ENCODE results near the gene POLR2C. TPM values are rescaled to one million over a fixed set of nuclear protein-coding genes. Genes with fewer than 3 reads are reported as not detected.

POLR2C gene
- total RNA-seq, 2 donors from 2014 or later, result 39.4 to 40.3 TPM

DNA sequence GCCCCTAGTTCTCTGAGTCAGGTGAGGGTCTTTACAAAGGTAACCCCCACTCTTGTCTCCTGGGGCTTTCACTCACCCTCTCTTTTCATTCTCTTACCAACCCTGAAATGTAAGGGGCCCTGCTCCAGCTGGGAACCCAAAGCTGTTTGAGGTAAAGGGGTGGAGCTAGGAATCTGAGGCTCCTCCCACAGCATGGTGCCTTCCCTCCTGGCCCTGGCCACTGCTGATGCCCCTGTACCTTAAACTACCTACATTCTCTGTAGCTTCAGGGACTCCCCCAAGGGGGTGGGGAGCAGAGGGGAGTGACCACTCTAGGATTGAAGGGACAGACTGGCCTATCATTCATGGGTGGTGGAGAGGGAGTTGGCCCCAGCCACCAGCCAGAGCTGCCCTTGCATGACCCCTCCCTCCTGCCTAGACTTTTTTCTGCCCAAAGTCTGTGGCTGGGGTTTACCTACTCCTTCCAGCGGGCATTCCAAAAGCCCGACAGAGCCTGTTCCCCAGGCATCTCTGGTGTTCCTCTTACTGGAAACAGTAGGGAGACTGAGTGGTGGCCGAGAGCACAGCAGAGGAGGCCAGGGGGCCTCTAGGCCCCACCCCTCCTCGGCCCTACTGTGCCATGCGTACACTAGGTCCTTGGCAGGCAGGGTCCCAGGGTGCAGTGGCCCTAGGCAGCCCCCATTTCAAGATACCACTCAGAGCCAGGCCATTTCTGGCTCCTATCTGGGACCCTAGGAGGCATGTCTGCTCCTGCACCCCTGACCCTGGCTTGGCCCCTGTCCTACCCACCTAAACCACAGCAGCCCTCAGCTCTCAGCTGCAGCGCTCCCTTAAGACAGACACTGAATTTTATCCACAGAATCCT, 14.3 kb downstream of the POLR2C start:
- DNase-seq (ENCODE audit: low spot score), result no peak
- intact Hi-C loops (cut with DNase I), result loop anchor here in 1 of 2 donors (5.0 kb wide), 1 partner anchor 41 kb away; no protein-coding TSS in a partner anchor

DNA sequence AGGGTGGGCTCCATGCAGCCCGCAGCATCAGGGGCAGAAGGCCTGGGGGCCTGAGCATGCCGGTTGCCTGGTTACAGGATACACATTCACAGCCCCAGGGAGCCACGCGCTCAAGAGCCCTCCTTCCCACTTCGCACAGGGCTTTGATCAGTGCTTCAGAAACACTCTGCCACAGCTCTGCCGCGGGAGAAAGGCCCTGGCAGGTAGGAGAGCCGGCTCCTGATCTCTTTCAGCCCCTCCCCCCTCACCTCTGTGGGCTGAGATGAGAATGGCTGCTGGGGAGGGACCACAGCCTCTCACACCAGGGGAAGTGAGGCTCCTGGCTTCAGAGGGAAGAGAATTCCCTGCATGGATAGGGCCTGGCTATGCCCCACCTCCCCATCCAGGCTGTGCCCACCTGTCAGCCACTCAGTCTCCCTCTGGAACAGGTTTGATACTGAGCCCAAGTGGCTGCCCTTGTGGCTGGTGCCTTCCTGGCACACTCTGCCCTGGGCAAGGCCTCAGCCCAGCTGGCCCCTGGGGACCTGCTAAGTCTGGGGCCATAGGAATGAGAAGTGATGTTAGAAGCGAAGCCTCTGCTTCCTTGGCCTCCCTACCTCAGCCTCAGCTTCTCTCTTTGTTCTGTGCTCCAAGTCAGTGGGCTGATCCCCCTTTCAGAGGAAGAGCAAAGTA, 15.2 kb downstream of the POLR2C start:
- no peak for DNase-seq (ENCODE audit: low spot score)
- intact Hi-C loops (cut with DNase I), result loop anchor here in 1 of 2 donors (5.0 kb wide), 1 partner anchor 40 kb away; no protein-coding TSS in a partner anchor

DNA sequence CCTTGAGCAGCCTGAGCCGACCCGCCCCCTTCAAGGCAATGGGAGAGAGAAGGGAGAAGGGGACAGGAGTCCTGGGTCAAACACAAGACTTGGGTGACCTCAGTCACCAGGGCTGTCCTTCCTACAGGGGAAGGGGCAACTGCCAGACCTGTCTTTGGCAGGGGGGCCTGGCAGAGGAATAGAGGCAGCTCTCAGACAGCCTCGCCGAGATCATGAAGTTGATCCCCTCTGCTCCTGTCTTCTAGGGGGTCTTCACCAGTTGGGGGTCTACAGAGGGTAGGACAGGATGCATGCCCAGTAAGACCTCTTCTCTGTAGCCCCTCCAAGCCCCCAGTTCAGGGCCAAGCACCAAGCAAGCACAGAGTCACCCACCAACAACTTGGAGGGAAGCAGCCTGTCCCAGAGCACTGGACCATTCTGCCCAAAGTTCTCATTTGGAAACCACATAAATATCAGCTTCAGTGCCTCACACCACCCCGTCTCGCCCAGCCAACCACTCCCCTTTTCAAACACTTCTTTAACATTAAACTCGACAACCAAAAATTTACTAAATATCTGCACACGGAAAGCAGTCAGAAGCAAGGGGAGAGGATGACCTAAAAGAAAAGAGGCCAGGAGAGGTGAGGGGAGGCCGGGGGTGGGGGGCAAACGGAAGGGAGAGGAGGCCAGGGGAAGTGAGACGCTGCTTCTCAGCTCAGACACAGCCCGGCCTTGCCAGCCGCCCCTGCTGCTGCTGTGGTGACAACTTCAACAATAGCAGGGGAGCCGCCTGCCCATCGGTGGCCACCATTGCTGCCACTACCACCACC, 16.1 kb downstream of the POLR2C start:
- intact Hi-C loops (cut with DNase I), result loop anchor here in 1 of 2 donors (5.0 kb wide), 1 partner anchor 39 kb away; no protein-coding TSS in a partner anchor
- DNase-seq (ENCODE audit: low spot score), result no peak

DNA sequence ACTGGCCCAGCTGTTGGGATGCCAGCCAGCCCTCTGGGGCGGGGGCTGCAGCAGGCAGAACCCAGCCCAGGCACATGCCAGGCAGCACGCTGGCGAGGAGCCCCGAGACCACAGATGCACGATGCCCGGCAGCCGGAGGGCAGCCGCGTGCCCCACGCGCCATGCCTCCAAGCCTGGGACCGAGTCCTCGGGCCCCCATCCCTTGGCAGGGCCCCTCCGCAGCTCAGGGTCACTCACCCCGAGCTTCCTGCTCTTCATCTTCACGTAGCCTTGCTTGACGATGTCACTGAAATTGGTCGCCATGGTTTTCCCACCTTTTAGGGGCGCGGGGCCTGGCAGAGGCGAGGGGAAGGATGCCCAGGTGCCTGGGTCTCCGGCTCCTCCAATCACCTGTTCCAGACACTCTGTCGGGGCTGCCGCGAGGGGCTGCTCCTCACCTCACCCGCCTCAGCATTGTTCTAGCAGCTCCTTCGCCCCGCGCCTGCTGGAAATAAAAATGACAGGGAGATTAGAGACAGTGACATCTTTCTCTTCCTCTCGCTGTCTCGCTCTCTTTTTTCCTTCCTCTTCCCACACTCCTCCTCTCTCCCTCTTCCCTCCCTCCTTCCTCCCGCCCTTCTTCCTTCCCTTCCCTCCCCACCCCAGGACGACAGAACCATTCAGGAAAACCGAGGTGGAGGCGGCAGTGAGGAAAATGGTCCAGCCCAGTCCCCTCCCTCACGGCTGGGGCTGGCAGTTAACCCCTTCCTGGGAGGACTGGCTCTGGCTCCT, 16.9 kb downstream of the POLR2C start:
- no peak for DNase-seq (ENCODE audit: low spot score)
- intact Hi-C loops (cut with DNase I), result loop anchor here in 1 of 2 donors (5.0 kb wide), 1 partner anchor 38 kb away; no protein-coding TSS in a partner anchor

DNA sequence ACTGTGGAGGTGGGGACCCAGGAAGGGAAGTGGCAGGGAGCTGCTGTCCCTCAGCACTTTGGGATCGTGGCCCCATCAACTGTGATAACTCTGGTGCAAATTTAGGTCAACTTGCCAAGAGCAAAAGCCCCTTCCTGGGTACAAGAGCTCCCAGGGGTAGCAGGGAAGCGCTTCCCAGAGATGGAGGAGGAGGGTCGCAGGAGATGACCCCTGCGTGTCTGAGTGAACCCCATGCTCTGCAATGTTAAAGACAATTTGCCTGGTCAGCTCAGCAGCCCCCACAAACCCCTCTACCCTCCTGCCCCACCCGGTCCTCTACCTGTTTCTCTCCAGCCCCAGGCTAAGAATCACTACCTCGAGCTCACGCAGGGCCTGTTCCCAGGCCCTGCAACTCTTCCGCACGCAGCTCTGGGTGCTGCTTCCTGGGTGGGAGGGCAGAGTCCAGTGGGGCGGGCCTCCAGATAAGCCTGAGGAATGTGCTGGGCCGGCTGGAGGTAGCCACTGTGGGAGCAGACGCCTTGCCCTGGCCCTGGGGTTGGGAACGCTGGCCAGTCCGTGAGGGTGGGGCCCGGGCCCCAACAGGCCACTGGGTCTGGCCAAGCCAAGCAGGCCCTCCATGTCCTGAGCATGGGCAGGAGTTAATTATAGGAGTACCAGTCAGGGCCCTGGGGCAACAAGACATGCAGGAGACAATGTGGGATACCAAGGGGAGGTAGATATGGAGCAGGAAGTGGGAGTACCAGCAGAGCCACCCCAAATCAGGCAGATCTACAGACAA, 17.7 kb downstream of the POLR2C start:
- intact Hi-C loops (cut with DNase I), result loop anchor here in 1 of 2 donors (5.0 kb wide), 1 partner anchor 37 kb away; no protein-coding TSS in a partner anchor

DNA sequence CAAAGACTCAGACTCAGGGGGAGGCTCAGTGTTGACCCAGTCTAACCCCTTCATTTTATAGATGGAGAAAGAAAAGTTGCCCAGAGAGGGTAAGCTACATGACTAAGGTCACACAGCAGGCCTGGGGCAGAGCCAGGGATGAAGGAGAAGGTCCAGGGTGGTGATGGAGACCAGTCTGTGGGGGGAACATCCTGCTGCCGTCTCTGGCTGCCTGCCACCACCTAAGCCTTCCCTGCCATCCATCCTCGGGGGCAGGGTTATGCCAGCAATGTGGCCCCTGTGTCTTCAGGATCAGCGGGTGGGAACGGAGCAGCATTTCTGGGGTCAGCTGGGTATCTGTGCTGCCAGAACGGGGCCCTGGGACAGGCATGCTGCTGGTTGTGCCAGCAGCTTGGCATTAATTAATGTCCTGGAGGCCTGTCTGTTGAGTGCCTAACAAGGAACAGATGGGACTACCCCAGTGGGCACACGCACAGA, 18.3 kb downstream of the POLR2C start:
- intact Hi-C loops (cut with DNase I), result no loop called here
- DNase-seq (ENCODE audit: low spot score), result no peak

More for the DNA sequence above, 17.7 kb downstream of the POLR2C start:
- DNase-seq (ENCODE audit: low spot score), result peak; percentile 89

DNA sequence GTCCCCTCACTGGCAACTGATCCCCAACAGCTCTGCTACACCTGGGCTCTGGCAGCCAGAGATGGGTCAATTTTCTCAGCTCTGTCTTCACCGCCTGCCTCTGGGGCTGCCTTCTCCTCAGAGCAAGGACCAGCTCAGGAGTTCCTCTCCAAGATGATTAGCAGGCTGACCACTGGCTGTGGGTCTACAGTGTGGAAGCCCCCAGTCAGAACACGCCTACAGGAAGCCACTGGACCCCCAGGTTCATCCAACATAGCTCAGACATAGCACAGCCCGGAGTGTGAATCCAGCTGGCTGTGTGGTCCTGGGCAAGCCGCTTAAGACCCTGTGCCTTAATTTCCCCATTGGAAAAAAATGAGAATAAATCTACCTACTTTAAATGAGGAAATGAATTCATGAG, 18.9 kb downstream of the POLR2C start:
- DNase-seq (ENCODE audit: low spot score), result no peak
- intact Hi-C loops (cut with DNase I), result no loop called here

DNA sequence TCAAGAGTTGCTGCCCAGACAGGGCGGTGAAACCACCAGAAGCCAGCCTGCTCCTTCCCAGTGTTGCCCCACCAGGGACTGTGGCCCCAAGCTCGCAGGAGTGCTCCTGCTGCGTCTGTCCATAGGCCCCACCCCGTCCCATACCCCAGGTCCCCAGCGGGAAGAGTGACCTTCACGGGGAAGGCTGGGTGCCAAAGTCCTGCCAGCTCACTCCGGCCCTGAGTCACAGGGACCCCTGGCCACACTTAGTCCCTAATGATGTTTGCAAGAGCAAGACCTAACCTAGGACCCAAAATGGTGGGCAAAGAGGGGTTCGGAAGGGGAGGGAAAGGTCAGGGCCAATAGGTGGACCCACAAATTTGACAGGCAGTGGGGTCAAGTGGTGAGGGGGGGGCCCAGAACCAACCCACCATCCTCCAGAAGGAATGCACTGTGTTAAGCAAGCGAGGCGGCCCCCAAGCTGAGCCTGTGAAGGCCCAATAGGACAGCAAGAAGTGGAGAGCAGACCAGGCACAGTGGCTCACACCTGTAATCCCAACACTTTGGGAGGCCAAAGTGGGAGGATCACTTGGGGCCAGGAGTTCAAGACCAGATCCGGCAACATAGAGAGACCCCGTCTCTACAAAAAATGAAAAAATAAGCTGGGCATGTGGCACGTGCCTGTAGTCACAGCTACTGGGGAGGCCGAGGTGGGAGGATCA, 20.5 kb downstream of the POLR2C start:
- intact Hi-C loops (cut with DNase I), result no loop called here
- no peak for DNase-seq (ENCODE audit: low spot score)

DNA sequence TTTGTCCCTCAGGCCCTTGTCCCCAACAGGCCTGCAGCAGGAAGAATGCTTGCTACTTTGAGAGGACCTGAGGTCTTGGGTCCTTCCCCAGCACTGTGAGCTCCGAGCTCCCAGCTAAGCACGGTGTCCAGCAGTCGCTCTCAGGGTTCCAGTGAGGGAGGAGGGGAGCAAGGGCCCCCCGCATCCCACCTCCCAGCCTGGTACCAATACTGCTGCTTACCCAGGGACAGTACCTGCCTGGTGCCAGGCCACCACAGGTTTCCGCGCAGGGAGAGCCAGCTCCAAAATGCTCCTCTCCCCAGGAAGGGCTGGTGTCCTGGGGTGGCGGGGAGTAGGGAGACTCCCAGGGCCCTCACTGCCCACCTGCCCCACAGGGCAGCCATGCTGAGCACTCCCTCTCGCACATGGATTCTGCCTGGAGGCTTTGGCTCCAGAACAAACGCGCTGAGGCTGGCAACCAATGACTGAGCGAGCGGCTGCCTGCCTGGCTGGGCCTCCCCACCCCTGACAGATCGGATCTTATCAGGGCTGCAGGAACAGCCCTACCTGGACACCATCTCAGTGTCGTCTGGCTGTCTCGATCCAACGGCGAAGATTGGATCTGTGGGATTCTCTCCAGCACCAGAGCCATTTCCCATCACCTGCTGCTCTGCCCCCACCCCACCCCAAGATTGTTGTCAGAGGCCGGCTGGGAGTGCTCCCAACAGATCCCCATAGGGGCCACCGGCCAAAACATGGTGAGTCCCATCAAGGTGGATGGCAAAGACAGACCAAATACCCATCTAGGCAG, 21.4 kb downstream of the POLR2C start:
- no peak for DNase-seq (ENCODE audit: low spot score)
- intact Hi-C loops (cut with DNase I), result no loop called here

DNA sequence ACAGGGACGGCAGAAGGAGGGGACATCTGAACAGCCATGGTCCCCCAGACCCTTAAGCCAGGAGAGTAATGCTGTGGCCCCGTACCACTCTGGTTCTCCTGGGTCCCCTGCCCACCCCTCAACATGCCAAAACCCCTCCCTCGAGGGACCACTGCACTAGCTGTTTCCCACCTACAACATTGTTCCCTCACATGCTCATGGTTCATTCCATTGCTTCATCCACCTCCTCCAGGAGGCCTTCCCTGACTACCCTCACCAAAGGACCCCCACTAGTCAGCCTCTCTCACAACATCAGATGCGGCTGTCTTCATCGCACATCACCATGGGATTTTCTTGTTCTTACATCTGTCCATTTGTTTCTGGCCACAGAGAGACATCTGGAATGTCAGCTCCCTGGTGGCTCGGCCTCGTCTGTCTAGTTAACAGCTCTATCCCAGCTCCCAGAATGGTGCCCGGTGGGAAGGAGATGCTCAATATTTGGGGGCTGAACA, 22.1 kb downstream of the POLR2C start:
- no peak for DNase-seq (ENCODE audit: low spot score)
- intact Hi-C loops (cut with DNase I), result no loop called here

DNA sequence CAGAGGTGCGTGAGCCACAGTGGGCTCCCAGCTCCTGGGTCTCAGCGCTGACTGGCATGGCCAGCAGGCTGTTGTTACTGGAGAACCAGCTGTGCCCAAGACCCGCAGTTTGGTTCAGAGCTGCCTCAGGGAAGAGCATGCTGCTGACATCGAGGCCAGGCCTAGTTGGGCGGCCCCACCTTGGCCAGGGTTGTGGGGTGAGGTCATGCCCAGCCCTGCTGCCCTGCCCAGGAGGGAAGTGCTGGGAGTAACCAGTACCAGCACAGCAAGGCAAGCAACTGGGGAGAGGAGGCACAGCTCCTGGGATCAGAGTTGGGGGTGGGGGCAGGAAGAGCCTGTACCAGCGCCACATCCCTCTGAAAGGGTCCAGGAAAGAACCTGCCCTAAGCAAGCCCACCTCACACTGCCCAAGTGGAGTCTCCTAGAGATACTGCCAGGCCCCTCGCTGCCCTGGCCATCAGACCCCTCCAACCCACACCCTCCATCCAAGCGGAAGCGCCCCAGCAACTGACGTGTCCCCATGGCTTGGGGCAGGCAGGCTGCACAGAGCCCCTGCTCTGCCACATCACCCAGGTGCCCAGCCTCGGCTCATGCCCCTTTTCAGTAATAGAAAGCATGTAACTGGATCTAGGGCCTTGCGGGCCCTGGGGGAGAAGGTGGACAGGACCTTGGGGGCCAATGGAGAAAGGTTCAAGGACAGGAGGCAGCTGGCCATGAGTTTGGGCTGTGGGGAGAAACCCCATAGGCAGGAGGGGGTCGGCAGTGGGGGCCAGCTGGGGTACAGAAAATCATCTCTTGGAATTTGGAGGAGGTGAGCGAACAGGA, 22.8 kb downstream of the POLR2C start:
- DNase-seq (ENCODE audit: low spot score), result no peak
- intact Hi-C loops (cut with DNase I), result no loop called here

DNA sequence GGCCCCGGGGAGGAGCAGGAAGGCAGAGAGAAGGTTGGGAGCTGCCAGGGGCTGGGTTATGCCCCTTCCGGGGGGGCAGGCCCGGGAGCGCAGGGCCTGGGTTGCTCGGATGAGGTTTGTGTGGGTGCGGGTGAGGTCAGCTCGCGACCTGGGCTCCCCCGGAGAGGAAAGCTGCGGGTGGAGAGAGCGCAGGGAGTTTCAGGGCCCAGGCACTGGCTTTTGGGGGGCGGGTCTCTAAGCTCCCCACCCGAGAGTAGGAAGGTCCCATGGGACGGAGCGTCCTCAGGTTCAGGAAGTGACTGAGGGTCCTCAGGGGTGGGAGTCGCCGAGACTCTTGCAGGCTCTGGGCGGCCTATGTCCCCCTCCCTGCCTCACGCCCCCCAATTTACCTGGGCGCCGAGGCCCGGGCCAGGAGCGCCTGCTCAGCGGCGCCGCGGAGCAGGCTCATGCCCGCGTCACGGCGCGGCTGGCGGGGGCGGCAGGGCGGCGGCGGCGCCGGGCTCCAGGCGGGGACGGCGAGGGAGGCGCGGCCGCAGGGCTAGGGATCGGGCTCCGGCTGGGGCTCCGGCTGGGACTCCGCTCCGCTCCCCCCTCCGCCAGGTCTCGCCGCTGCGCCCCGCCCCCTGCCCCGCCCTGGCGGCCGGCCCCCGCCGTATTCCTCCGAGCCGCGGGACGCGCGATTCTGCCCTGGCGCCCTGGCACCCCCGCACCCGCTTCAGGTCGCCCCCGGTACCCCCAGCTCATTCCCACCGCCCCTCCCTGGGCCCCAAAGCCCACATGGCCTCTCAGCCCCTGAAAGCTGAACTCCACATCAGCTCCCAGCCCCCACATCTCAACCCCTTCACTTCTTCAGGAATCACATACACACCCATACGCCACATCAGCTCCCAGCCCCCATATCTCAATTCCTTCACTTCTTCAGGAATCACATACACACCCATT, 23.7 kb downstream of the POLR2C start, which contains the start of gene DOK4:
DOK4 (minus strand) TSS at position 578 of the 942 bp plus-strand sequence. CDS start 6,986 bp downstream, outside the sequence.
- DNase-seq (ENCODE audit: low spot score), result peak; percentile 94
- intact Hi-C loops (cut with DNase I), result no loop called here

DNA sequence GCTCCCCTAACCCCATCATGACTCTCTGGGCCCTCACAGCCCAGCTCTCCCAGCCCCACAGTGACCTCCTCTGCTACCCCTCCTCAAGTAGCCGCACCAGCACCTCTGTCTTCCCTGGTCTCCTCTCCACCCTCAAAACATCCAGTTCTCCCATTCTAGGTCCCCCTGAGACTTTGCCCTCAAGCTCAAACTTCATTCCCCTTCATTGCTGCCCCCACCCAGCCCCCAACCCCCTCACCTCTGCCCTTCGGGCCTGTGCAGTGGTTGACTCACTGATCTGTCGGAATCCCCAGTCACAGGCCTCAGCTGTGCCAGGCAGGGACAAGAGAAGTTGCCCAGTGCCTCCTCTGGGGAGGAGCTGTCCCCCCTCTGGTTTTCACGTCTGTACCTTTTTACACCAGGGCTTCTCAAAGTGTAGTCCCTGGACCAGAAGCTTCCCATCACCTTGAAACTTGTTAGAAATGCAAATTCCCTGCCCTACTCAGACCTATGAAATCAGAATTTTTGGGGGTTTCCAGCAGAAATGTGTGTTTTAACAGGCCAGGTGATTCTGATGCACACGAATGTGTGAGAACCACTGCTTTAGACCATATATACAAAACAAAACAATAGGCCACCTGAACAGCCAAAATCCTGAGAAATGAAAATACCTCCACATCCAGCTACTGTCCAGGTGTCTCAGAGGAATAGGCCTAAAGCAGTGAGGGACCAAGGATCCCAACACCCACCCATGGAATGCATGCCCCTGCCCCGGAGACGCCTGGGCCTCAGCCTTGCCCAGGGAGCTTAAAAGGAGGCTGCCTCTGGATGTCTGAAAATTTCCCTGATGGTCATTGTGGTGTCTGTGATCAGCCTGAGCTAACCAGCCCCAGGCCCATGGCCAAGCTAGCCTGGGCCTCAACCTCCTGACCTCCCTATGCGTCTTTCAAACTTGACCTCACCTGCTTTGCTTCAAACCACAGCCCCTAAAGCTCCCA, 24.7 kb downstream of the POLR2C start:
- intact Hi-C loops (cut with DNase I), result no loop called here
- no peak for DNase-seq (ENCODE audit: low spot score)
